OCI-LY7 (cell line): ENCODE results near the gene PCYT2.

Experiments used
- CTCF ChIP-seq: fragments of 200-600 bp; sonication (generic); conservative IDR thresholded peaks from 2 replicates; pipeline ENCODE4 v1.5.1; 2014; ENCODE audit warnings: mild to moderate bottlenecking, antibody characterized with exemption, low read length, moderate library complexity, mixed read lengths
- EZH2phosphoT487 ChIP-seq: fragments of 200-600 bp; sonication (generic); IDR thresholded peaks from 2 replicates; pipeline ENCODE4 v1.6.1; 2018; ENCODE audit warnings: low read depth, borderline replicate concordance, mild to moderate bottlenecking, mixed run types, antibody characterized with exemption, low read length, moderate library complexity, mixed read lengths

GRCh38 chr17:81935709-81936084 lies 24.5 kb upstream of the PCYT2 start:
- TF ChIP-seq CTCF (no peak), EZH2phosphoT487 (no peak)
